GM19372 (cell line): ENCODE results near the gene FGR.

ENCODE experiments used
- ATAC-seq: cut with Tn5 transposase; IDR thresholded peaks from one replicate; pipeline ENCODE4 v1.9.1; 2021; ENCODE audit warnings: mild to moderate bottlenecking, low read depth, moderate library complexity; ENCODE audit not compliant: unreplicated experiment

FGR gene

GRCh38 chr1:27603309-27603680, 31.7 kb downstream of the FGR start:
- ATAC-seq, result no peak

- ATAC-seq, result no peak
Measured at GRCh38 chr1:27602462-27603308, 32.3 kb downstream of the FGR start.

- ATAC-seq, result no peak
Measured at GRCh38 chr1:27601771-27602461, 33.1 kb downstream of the FGR start.

GRCh38 chr1:27601321-27601770, 33.6 kb downstream of the FGR start:
- no peak for ATAC-seq

DNA sequence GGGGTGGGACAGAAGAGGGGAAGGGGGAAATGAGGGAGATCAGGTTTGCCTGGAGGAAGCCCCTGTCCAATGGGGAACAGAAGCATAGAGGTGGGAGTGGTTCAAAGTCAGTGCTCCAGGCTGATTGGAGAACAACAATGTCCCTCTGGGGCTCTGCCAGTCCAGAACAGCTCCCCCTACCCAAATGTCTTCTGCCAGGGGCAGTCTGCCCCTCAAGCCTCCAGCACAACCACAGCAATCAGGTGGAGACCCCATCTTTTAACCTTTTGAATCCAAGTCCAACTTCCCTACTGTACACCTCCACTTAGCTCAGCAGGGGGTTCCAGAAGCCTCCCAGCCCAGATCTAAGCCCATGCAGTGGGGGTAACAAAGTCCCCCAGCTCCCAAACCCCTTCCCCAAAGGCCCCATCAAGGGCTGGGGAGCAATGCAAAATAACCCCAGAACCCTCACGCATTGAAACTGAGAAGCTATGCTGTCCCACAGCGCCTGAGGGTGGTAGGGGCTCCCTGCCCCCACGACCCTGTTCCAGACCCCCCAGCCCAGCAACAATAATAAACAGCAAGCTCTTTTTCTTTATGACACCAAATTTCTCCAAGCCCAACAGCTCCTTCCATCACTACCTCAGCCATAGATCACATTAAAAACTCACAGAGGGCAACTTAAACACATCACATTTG, 34.3 kb downstream of the FGR start:
- ATAC-seq, result no peak

DNA sequence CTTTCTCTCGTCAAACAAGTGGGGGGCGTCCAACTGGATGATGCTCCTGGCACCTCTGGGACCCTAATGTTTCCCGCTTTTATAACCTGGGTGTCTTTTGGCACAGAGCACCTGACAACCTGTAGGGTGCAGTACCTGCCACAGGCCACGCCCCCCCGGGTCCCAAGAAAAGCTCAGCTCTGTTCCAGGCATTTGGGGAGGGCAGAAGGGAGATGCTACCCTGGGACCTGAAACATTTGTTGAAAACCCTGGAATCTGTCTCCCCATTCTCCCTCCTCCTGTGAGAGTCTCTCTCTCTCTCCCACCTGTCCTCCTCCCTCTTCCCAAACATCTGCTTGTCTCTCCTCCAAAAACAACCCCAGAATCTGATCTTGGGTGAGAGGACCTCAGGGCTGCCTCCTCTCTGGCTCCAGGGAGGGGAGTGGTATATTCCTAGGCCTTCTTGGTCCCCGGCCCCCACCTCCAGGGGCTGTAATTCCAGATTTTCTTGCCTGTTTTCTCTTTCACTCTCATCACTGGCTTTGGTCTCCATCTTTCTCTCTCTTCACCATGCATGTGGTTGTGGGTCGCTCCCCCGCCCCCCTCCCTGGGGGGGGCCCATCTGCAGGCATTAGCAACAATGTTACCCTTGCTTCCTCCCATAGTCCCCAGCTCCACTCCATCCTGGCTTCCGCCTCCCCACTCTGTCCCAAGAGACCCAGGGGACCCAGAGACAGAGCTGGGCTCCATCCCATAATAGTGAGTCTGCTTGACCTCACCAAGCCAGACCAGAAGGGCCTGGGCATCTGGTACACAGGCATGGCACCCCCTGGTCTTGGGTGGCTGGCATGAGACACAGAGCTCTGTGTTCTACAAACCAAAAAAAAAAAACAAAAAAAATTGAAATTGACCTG, 35.1 kb downstream of the FGR start:
- ATAC-seq, result no peak

DNA sequence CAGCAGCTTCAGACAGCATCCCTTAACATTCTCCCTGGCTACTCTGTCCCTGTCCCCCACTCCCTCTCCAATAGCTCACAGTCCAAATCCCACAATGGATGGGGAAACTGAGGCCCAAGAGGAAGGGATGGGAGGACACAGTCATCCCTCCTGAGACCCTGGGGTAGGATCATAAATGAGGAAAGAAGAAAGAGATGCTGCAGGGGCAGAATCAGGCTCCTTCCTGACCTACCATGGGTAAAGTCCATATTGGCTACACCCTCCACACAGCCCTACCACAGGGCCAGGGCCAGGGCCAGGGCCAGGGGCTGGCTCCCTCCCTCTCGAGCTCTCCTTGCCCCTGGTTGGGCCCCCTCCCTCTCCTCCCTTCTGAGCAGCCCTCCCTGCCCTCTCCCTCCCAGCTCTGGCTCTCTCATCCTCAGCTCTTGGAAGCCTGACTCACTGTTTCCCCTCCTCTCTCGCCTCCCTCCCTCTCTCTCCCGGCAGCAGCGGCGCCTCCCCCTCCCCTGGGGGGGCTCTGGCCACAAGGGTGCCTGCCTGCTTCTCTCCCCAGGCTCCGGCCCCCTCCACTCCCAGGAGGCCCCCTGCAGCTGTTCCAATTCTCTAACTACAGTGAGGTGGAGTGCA, 36.0 kb downstream of the FGR start:
- no peak for ATAC-seq

DNA sequence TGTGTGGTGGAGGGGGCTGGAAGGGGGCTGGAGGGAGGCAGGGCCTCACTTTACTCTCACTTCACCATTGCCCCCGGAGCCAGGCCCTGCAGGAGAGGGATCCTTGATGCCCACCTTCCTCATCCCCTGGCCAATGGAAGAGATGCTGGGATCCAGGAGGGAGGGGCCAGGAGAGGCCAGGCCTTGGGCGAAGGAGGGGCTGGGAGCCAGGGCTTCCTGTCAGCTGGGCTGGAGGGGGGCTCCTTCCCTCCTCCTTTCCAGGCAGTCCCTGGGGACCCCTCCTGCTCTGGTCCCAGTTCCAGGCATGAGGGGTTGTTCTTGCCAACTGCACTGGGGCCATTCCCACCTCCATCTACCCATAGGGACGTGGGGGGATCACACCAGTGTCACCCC, 36.7 kb downstream of the FGR start:
- ATAC-seq, result no peak

GRCh38 chr1:27597516-27598294, 37.3 kb downstream of the FGR start:
- no peak for ATAC-seq

GRCh38 chr1:27596986-27597385, 38.0 kb downstream of the FGR start:
- ATAC-seq, result no peak

- no peak for ATAC-seq
Measured at GRCh38 chr1:27596261-27596660, 38.7 kb downstream of the FGR start.

GRCh38 chr1:27595597-27595996, 39.4 kb downstream of the FGR start:
- no peak for ATAC-seq

DNA sequence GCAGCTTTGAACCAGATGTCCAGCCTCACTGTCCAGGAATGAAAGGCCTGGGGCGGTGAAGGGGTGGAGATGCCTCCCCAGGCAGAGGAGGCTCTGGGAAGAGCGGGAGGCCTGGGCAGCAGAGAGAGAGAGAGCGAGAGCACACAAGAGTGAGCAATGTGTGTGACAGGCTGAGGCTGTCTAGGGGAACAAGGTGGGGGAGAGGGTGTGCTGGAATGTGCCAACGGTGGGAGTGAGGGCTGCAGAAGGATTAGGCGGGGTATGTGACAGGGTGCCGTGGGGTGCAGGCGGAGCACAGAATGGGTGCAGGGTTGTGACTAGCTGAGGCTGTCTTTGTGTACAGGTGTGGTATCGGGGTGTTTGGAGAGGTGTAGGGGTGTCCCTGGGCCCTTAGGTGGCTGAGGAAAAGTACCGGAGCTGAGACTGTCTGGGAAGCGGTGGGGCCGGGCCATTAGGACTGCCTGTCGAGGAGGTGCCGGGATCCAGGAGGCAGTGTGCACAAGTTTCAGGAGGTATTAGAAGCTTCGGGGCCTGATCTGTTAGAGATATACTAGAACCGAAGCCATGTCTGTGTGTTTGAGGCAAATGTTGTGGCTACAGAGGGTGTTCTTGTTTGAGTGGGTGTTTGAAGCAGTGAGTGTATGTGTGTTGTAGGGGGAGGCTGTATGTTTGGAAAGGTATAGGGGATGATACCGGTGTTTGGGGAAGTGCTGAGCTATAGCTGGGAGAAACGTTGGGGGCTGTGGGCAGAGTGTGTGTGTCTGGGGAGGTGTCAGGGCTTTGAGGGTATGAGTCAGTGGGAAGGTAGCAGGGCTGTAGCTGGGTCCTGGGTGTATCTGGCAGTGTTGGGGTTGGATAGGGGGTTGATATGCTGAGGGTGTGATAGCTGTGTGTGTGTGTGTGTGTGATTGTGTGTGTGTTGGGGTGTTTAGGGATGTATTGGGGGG, 40.1 kb downstream of the FGR start:
- ATAC-seq, result no peak

GRCh38 chr1:27593678-27594563, 41.1 kb downstream of the FGR start:
- ATAC-seq, result no peak

- ATAC-seq, result no peak
Measured at GRCh38 chr1:27592931-27593677, 41.9 kb downstream of the FGR start.

GRCh38 chr1:27592232-27592930, 42.6 kb downstream of the FGR start:
- ATAC-seq, result no peak
